CD14-positive monocyte (primary cell): ENCODE results near the gene BEND4. TPM values are rescaled to one million over a fixed set of nuclear protein-coding genes. Genes with fewer than 3 reads are reported as not detected.

Experiments
- DNase-seq, 3 donors: peaks; one replicate each; pipeline ENCODE4 v3.0.0-alpha.2; 2011 to 2022
- H2AFZ ChIP-seq: 2 replicates; pipeline ENCODE4 v1.6.0; 2012; ENCODE audit warnings: mild to moderate bottlenecking, low read depth, low read length, inconsistent platforms; ENCODE audit not compliant: insufficient read depth, poor library complexity, severe bottlenecking
- H3K27ac ChIP-seq, 2 donors: 1 replicate in 1 of 2; 2 replicates in 1 of 2; pipeline ENCODE4 v1.5.1; 2012 to 2013; ENCODE audit warnings: low read length in 2 of 2, control low read depth in 1 of 2, inconsistent platforms in 1 of 2, low read depth in 1 of 2, mild to moderate bottlenecking in 1 of 2
- H3K27me3 ChIP-seq, 2 donors: one replicate each; pipeline versions ENCODE4 v1.6.0 to v1.6.1; 2011 to 2013; ENCODE audit warnings: low read length in 2 of 2; ENCODE audit not compliant: control insufficient read depth in 2 of 2, insufficient read depth in 2 of 2
- H3K36me3 ChIP-seq, 2 donors: replicated peaks in 1 of 2; 1 replicate in 1 of 2; 2 replicates in 1 of 2; pipeline versions ENCODE4 v1.5.1 to v1.6.1; 2012 to 2013; ENCODE audit warnings: low read length in 2 of 2, control low read depth in 1 of 2, inconsistent platforms in 1 of 2, mild to moderate bottlenecking in 1 of 2; ENCODE audit not compliant: insufficient read depth in 2 of 2, control insufficient read depth in 1 of 2
- H3K4me1 ChIP-seq, 2 donors: 1 replicate in 1 of 2; 2 replicates in 1 of 2; pipeline versions ENCODE4 v1.5.1 to v1.6.1; 2012 to 2013; ENCODE audit warnings: low read length in 2 of 2, control low read depth in 1 of 2, inconsistent platforms in 1 of 2, mild to moderate bottlenecking in 1 of 2, moderate library complexity in 1 of 2; ENCODE audit not compliant: insufficient read depth in 2 of 2, control insufficient read depth in 1 of 2
- H3K4me2 ChIP-seq: replicated peaks from 2 replicates; pipeline ENCODE3; 2012; ENCODE audit warnings: low read length, moderate library complexity, mild to moderate bottlenecking; ENCODE audit not compliant: poor library complexity, severe bottlenecking; ENCODE audit errors: extremely low read depth
- H3K4me3 ChIP-seq, 3 experiments: fragments of 200-600 bp in 1 of 3; sonication (generic) in 1 of 3; replicated peaks in 1 of 3; 1 replicate in 2 of 3; 2 replicates in 1 of 3; pipeline ENCODE4 v1.5.1; 2011 to 2013; ENCODE audit warnings: low read length in 3 of 3, mild to moderate bottlenecking in 3 of 3, control low read depth in 2 of 3, low read depth in 2 of 3, inconsistent platforms in 1 of 3, moderate library complexity in 1 of 3
- H3K79me2 ChIP-seq: 2 replicates; pipeline ENCODE4 v1.6.0; 2012; ENCODE audit warnings: mild to moderate bottlenecking, control low read depth, inconsistent platforms, low read length, moderate library complexity; ENCODE audit not compliant: insufficient read depth
- H3K9ac ChIP-seq: 2 replicates; pipeline ENCODE4 v1.6.0; 2017; ENCODE audit warnings: low read length, mild to moderate bottlenecking; ENCODE audit not compliant: insufficient read depth, poor library complexity, severe bottlenecking
- H3K9me3 ChIP-seq, 2 donors: replicated peaks in 1 of 2; 1 replicate in 1 of 2; 2 replicates in 1 of 2; pipeline versions ENCODE4 v1.5.1 to v1.6.1; 2012 to 2013; ENCODE audit warnings: low read length in 2 of 2, control low read depth in 1 of 2; ENCODE audit not compliant: control insufficient read depth in 1 of 2, insufficient read depth in 1 of 2
- H4K20me1 ChIP-seq: 2 replicates; pipeline ENCODE4 v1.6.0; 2012; ENCODE audit warnings: mild to moderate bottlenecking, low read length, control low read depth, moderate library complexity; ENCODE audit not compliant: insufficient read depth
- H3K27ac Mint-ChIP-seq, 7 donors: one replicate each; pipeline ENCODE4 v1.8.0; 2020; ENCODE audit warnings: mild to moderate bottlenecking in 7 of 7, mixed read lengths in 7 of 7, moderate library complexity in 6 of 7, inconsistent platforms in 2 of 7
- H3K27me3 Mint-ChIP-seq, 3 donors: one replicate each; pipeline ENCODE4 v1.8.0; 2021 to 2022; ENCODE audit warnings: low read depth in 3 of 3, mild to moderate bottlenecking in 3 of 3, mixed read lengths in 3 of 3, moderate library complexity in 3 of 3, inconsistent platforms in 1 of 3
- H3K36me3 Mint-ChIP-seq, 2 donors: one replicate each; pipeline ENCODE4 v1.8.0; 2020; ENCODE audit warnings: mixed read lengths in 2 of 2, inconsistent platforms in 1 of 2, mild to moderate bottlenecking in 1 of 2
- H3K4me1 Mint-ChIP-seq: one replicate; pipeline ENCODE4 v1.8.0; 2020; ENCODE audit warnings: mild to moderate bottlenecking, mixed read lengths
- H3K4me3 Mint-ChIP-seq, 2 donors: one replicate each; pipeline ENCODE4 v1.8.0; 2020; ENCODE audit warnings: mild to moderate bottlenecking in 2 of 2, mixed read lengths in 2 of 2, moderate library complexity in 1 of 2
- H3K9me3 Mint-ChIP-seq, 7 donors: one replicate each; pipeline ENCODE4 v1.8.0; 2020 to 2022; ENCODE audit warnings: mixed read lengths in 7 of 7, mild to moderate bottlenecking in 6 of 7, moderate library complexity in 6 of 7, inconsistent platforms in 2 of 7
- WGBS: methylation state at CpG from one replicate; pipeline ENCODE4 v1.1.5; 2013; ENCODE audit warnings: missing lambda C conversion rate; ENCODE audit not compliant: insufficient coverage; 5-methylcytosine and 5-hydroxymethylcytosine counted together
- intact Hi-C, 2 donors: fragments of 100-400 bp; cut with micrococcal nuclease; formaldehyde crosslinking; loops; one replicate each; pipeline versions ENCODE4 v1.15.0 to v1.15.1; 2023
- polyA plus RNA-seq, 3 donors: library from polyadenylated mRNA; depleted of rRNA in 1 of 3; unstranded in 2 of 3; stranded (reverse) in 1 of 3; fragments of 300-500 nt in 2 of 3; fragments of >200 nt in 1 of 3; fragmentation: Illumina TruSeq in 2 of 3; gene quantifications; 1 replicate in 2 of 3; 2 replicates in 1 of 3; pipeline ENCODE4 v1.2.3, GENCODE V29; 2012 to 2021
- TF ChIP-seq, protein P1 (sequence below): fragments of 200-600 bp; IDR thresholded peaks from one replicate; pipeline ENCODE4 v1.8.0; 2022; ENCODE audit warnings: antibody characterized with exemption, mild to moderate bottlenecking

BEND4 gene
- polyA plus RNA-seq, 3 donors = 0.07 to 0.12 TPM; not detected in 1

- H3K9ac ChIP-seq = no peak overlapping the region
- DNase-seq = peak in 1 of 3 donors; percentile 11
Measured at GRCh38 chr4:42104521-42104920, 47.9 kb downstream of the BEND4 start.

GRCh38 chr4:42101446-42101975 is 50.9 kb downstream of the BEND4 start:
- Histone ChIP-seq H3K4me2 (no peak overlapping the region), H4K20me1 (no peaks in the 10 kb centered on the region), H3K9ac (no peak overlapping the region), H2AFZ (no peak overlapping the region), H3K79me2 (no peaks in the 10 kb centered on the region), H3K27me3 (no peaks in the 10 kb centered on the region), H3K9me3 (no peaks in the 10 kb centered on the region), H3K36me3 (no peaks in the 10 kb centered on the region), H3K4me3 (no peak overlapping the region), H3K4me1 (no peaks in the 10 kb centered on the region), H3K27ac (no peak overlapping the region)
- TF ChIP-seq, protein P1, sequence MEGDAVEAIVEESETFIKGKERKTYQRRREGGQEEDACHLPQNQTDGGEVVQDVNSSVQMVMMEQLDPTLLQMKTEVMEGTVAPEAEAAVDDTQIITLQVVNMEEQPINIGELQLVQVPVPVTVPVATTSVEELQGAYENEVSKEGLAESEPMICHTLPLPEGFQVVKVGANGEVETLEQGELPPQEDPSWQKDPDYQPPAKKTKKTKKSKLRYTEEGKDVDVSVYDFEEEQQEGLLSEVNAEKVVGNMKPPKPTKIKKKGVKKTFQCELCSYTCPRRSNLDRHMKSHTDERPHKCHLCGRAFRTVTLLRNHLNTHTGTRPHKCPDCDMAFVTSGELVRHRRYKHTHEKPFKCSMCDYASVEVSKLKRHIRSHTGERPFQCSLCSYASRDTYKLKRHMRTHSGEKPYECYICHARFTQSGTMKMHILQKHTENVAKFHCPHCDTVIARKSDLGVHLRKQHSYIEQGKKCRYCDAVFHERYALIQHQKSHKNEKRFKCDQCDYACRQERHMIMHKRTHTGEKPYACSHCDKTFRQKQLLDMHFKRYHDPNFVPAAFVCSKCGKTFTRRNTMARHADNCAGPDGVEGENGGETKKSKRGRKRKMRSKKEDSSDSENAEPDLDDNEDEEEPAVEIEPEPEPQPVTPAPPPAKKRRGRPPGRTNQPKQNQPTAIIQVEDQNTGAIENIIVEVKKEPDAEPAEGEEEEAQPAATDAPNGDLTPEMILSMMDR = no peak
- Mint-ChIP-seq H3K9me3 (peaks cover 0 to 3% (median 0%) of the 10 kb centered on the region in 7 donors), H3K36me3 (no peaks in the 10 kb centered on the region), H3K4me3 (no peak overlapping the region), H3K27ac (no peak overlapping the region), H3K27me3 (peaks cover 0 to 6% (median 0%) of the 10 kb centered on the region in 3 donors), H3K4me1 (peaks cover 2% of the 10 kb centered on the region)
- intact Hi-C loops = no loop called here
- 88% methylated on average over 4 of the region's 8 CpGs for WGBS
- no peak for DNase-seq

More at GRCh38 chr4:42104521-42104920, 47.9 kb downstream of the BEND4 start:
- Mint-ChIP-seq H3K4me3 (no peak overlapping the region), H3K27me3 (no peaks in the 10 kb centered on the region), H3K9me3 (peaks cover 0 to 3% (median 2%) of the 10 kb centered on the region in 7 donors), H3K4me1 (peaks cover 2% of the 10 kb centered on the region), H3K27ac (no peak overlapping the region), H3K36me3 (no peaks in the 10 kb centered on the region)
- Histone ChIP-seq H3K27me3 (no peaks in the 10 kb centered on the region), H3K36me3 (no peaks in the 10 kb centered on the region), H3K27ac (no peak overlapping the region), H3K4me2 (no peak overlapping the region), H2AFZ (no peak overlapping the region), H4K20me1 (no peaks in the 10 kb centered on the region), H3K4me1 (no peaks in the 10 kb centered on the region), H3K79me2 (no peaks in the 10 kb centered on the region), H3K4me3 (no peak overlapping the region), H3K9me3 (no peaks in the 10 kb centered on the region)
- TF ChIP-seq, protein P1 = no peak
- intact Hi-C loops = no loop called here
- WGBS = no CpG with 5 or more reads among the region's 2 CpGs
